Ishikawa (cell line): ENCODE measurements around the gene SRPX2.

ENCODE experiments used
- CEBPB ChIP-seq: IDR thresholded peaks from 2 replicates; pipeline ENCODE4 v1.6.1; 2012
- CREB1 ChIP-seq: IDR thresholded peaks from 2 replicates; pipeline ENCODE4 v1.6.1; 2012; ENCODE audit warnings: low read depth
- EGR1 ChIP-seq: IDR thresholded peaks from 2 replicates; pipeline ENCODE4 v1.6.1; 2012
- EP300 ChIP-seq: IDR thresholded peaks from 2 replicates; pipeline ENCODE4 v1.6.1; 2012; ENCODE audit warnings: borderline replicate concordance
- FOXM1 ChIP-seq: IDR thresholded peaks from 2 replicates; pipeline ENCODE4 v1.6.1; 2012; ENCODE audit warnings: low read depth, borderline replicate concordance
- NFIC ChIP-seq: IDR thresholded peaks from 2 replicates; pipeline ENCODE4 v1.6.1; 2012
- RAD21 ChIP-seq: IDR thresholded peaks from 2 replicates; pipeline ENCODE4 v1.6.1; 2012; ENCODE audit warnings: low read depth
- TAF1 ChIP-seq: IDR thresholded peaks from 2 replicates; pipeline ENCODE4 v1.6.1; 2012; ENCODE audit warnings: low read depth, mild to moderate bottlenecking
- TCF12 ChIP-seq: IDR thresholded peaks from 2 replicates; pipeline ENCODE4 v1.6.1; 2012; ENCODE audit warnings: low read depth
- TEAD4 ChIP-seq: IDR thresholded peaks from 2 replicates; pipeline ENCODE4 v1.6.1; 2012
- YY1 ChIP-seq: IDR thresholded peaks from 2 replicates; pipeline ENCODE4 v1.6.1; 2012; ENCODE audit warnings: low read depth
- ZBTB7A ChIP-seq: IDR thresholded peaks from 2 replicates; pipeline ENCODE4 v1.6.1; 2012; ENCODE audit warnings: low read depth
- TF ChIP-seq, protein P1 (sequence below): IDR thresholded peaks from 2 replicates; pipeline ENCODE4 v1.6.1; 2012; ENCODE audit warnings: low read depth, mild to moderate bottlenecking
- TF ChIP-seq, protein P2 (sequence below): IDR thresholded peaks from 2 replicates; pipeline ENCODE4 v1.6.1; 2012
- TF ChIP-seq, protein P3 (sequence below): IDR thresholded peaks from 2 replicates; pipeline ENCODE4 v1.6.1; 2012

SRPX2 gene

DNA sequence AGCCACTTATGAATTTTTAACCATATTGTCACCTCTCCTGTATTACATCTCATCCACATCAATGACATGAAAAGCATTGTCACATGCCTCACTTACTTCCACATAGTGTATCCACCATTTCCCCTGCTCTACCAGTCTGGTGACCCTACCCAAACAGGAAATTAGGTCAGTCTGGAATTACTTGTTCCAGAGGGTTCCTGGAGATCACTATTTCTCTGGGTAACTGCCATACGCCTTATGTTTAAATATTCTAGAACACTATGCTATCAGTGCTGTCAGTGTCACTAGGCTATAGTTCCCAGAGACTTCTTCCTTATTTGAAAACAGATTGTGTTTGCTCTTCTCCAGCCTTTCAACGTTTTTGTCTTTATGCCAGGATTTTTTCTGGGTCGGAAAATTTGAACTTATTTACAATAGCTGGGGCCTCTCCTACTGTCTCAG is 15.0 kb downstream of the SRPX2 start:
- no peak for TF ChIP-seq NFIC
- TF ChIP-seq FOXM1: no peak
- TF ChIP-seq, protein P1, sequence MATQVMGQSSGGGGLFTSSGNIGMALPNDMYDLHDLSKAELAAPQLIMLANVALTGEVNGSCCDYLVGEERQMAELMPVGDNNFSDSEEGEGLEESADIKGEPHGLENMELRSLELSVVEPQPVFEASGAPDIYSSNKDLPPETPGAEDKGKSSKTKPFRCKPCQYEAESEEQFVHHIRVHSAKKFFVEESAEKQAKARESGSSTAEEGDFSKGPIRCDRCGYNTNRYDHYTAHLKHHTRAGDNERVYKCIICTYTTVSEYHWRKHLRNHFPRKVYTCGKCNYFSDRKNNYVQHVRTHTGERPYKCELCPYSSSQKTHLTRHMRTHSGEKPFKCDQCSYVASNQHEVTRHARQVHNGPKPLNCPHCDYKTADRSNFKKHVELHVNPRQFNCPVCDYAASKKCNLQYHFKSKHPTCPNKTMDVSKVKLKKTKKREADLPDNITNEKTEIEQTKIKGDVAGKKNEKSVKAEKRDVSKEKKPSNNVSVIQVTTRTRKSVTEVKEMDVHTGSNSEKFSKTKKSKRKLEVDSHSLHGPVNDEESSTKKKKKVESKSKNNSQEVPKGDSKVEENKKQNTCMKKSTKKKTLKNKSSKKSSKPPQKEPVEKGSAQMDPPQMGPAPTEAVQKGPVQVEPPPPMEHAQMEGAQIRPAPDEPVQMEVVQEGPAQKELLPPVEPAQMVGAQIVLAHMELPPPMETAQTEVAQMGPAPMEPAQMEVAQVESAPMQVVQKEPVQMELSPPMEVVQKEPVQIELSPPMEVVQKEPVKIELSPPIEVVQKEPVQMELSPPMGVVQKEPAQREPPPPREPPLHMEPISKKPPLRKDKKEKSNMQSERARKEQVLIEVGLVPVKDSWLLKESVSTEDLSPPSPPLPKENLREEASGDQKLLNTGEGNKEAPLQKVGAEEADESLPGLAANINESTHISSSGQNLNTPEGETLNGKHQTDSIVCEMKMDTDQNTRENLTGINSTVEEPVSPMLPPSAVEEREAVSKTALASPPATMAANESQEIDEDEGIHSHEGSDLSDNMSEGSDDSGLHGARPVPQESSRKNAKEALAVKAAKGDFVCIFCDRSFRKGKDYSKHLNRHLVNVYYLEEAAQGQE: no peak
- TF ChIP-seq CREB1: no peak
- no peak for TF ChIP-seq CEBPB
- no peak for TF ChIP-seq TAF1

DNA sequence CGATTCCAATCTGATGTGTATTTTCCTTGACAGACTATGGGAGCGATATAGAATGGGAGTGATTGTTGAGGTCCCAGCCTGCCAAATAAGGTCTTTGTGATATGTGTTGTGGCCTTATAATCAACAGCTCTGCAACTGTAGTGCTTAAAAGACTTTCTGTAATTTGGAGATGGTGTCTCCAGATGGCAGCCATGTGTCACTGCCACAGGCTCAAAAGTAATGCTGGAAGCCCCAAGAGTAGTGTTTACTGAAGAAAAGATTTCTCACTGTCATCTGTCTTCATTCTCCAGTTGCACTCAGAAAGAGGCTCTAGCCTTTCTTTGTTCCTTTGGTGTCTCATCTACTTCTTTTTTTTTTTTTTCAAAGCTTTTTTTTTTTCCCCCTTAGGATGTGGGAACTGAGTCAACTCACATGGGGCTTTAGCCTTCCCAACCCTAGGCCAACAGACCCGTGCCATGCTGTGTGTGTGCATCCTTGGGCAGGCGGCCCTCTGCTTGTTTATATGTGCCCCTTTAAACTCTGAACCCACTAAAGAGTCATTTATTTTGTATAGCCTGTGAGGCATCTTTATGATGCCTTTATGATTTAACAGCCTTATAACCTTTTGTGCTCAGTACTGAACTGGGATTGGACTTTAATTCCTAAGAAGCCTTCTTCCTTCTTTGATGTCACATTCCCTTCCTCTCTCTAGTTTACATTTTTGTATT is 15.6 kb downstream of the SRPX2 start:
- no peak for TF ChIP-seq CEBPB
- TF ChIP-seq, protein P2, sequence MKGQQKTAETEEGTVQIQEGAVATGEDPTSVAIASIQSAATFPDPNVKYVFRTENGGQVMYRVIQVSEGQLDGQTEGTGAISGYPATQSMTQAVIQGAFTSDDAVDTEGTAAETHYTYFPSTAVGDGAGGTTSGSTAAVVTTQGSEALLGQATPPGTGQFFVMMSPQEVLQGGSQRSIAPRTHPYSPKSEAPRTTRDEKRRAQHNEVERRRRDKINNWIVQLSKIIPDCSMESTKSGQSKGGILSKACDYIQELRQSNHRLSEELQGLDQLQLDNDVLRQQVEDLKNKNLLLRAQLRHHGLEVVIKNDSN: no peak
- no peak for TF ChIP-seq RAD21
- no peak for TF ChIP-seq EP300
- TF ChIP-seq ZBTB7A: no peak
- no peak for TF ChIP-seq FOXM1
- TF ChIP-seq, protein P3, sequence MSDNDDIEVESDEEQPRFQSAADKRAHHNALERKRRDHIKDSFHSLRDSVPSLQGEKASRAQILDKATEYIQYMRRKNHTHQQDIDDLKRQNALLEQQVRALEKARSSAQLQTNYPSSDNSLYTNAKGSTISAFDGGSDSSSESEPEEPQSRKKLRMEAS: no peak
- no peak for TF ChIP-seq TEAD4
- TF ChIP-seq EGR1: no peak
- TF ChIP-seq CREB1: no peak
- TF ChIP-seq, protein P1: no peak

DNA sequence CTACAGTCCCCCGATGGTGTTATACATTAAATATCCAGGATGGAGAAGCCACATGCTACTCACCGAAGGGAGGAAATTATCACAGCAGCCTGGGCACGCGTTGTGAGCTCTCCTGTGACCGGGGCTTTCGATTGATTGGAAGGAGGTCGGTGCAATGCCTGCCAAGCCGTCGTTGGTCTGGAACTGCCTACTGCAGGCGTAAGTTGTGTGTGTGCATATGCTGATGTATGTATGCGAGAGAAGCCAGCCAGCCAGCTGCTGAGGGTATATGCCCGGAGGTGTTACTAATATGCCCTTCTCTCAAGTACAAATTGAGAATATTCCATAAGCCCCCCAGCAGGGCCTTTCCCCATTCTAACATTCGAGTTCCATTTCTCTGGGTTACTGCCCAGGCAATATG is 18.2 kb downstream of the SRPX2 start:
- no peak for TF ChIP-seq NFIC

DNA sequence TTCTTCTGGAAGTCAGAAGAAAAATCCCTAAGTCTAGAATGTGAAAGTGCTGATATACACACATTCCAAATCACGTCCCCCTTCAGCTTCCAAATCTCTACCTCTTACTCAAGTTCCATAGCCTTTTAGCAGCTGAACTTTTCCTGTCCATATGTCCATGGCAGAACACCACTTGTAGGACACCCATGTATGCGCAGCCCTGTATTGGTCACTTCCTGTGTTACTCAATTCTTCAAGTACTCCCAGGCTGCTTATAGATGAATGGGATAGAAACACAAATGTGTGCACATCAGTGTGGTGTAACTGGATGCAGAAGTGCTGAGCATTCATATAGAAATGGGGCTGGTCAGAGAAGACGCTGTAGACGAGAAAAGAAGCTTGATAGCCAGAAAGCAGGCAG is 18.8 kb downstream of the SRPX2 start:
- no peak for TF ChIP-seq YY1

DNA sequence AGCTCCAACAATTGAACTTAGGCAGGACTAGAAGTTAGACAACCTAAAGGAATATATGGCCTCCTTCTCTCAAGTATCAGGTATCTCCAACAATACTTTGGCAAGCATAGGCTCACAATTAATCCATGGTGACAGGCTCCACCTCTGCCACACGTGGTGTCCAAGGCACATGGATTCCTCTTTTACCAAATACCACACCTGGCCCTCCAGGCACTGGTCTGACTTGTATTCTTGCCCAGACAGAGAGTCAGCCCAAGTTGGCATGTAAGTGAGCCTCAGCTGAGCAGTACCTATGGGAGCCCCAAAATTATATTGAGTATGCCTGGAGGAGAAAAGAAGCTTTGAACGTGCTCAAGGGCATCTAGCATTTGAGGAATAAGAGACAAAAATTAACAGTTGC is 19.6 kb downstream of the SRPX2 start:
- TF ChIP-seq, protein P3: 0 out of 2 replicates have a peak, but pooled peaks have one; percentile 25
- TF ChIP-seq ZBTB7A: no peak
- TF ChIP-seq, protein P2: peak; percentile 42; the same call in 1 of the 2 replicates

DNA sequence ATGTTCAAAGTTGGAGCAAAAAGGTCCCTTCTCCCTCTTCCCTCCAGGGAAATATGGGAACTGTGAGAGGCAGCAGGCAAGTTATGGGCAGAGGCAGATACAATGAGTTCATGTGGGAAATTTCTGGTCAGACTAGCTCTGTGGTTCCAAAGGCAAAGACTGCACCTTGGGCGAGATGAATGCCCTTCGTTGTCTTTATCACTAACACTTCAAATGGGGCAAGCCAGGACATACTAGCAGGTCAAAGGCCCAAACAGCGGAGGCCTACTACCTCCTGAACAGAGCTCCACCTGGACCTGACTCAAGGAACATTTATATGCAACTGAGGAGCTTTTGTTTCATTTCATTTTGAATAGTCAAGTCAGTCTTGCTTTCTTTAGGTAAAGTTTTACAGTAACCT is 29.0 kb downstream of the SRPX2 start:
- TF ChIP-seq, protein P2: no peak
- TF ChIP-seq, protein P3: no peak
- no peak for TF ChIP-seq ZBTB7A
- no peak for TF ChIP-seq RAD21
- TF ChIP-seq, protein P1: no peak
- TF ChIP-seq FOXM1: no peak
- TF ChIP-seq CREB1: no peak
- TF ChIP-seq TCF12: no peak
- no peak for TF ChIP-seq YY1
- TF ChIP-seq EGR1: no peak
- no peak for TF ChIP-seq CEBPB
- no peak for TF ChIP-seq TAF1
- TF ChIP-seq EP300: no peak
- TF ChIP-seq NFIC: no peak
- TF ChIP-seq TEAD4: no peak
